Endothelial cell of umbilical vein (primary cell): ENCODE measurements around the gene CCDC82. TPM values are rescaled to one million over a fixed set of nuclear protein-coding genes. Genes with fewer than 3 reads are reported as not detected.

ENCODE experiments used
- BruUV-seq: library from RNA; stranded (reverse); fragments of 400-500 nt; replicated peaks from 2 replicates; lab custom pipeline; 2021; lab: Mats Ljungman, UMichigan
- CTCF ChIA-PET: fragments of 300-600, 350-600 bp; sonication (Branson Sonifier 250); formaldehyde crosslinking; loops from one replicate; lab custom pipeline; 2021; ENCODE audit warnings: antibody characterized with exemption, inconsistent platforms; lab: Charles Lee
- POLR2A ChIA-PET: fragments of 300-600, 350-600 bp; sonication (Branson Sonifier 250); formaldehyde crosslinking; loops from one replicate; lab custom pipeline; 2021; ENCODE audit warnings: antibody characterized with exemption, inconsistent platforms; lab: Charles Lee
- DNase-seq: peaks from one replicate; pipeline ENCODE4 v3.0.0-alpha.2; 2011; ENCODE audit warnings: low read depth, low spot score
- FAIRE-seq: peaks from 2 replicates; lab custom pipeline; 2011; peaks lifted over from hg19 to GRCh38; lab: Jason Lieb, UNC
- H2AFZ ChIP-seq: 2 replicates; pipeline ENCODE4 v1.6.0; 2012; ENCODE audit warnings: low read depth, low read length, control low read depth, inconsistent platforms
- H3K27ac ChIP-seq: 2 replicates; pipeline ENCODE4 v1.5.1; 2011; ENCODE audit warnings: low read depth, mild to moderate bottlenecking, control low read depth, low read length, moderate library complexity; ENCODE audit not compliant: insufficient read depth
- H3K27me3 ChIP-seq, 2 experiments: 2 replicates each; pipeline versions ENCODE4 v1.6.0 to v1.6.1; 2011; ENCODE audit warnings: low read length in 2 of 2, mixed read lengths in 1 of 2; ENCODE audit not compliant: control insufficient read depth in 2 of 2, insufficient read depth in 2 of 2
- H3K36me3 ChIP-seq, 2 experiments: 2 replicates in 1 of 2; 3 replicates in 1 of 2; pipeline ENCODE4 v1.5.1; 2011; ENCODE audit warnings: low read length in 2 of 2, mild to moderate bottlenecking in 1 of 2, moderate library complexity in 1 of 2; ENCODE audit not compliant: control insufficient read depth in 2 of 2, insufficient read depth in 2 of 2; ENCODE audit errors: extremely low read depth in 1 of 2
- H3K4me1 ChIP-seq: 3 replicates; pipeline ENCODE4 v1.5.1; 2011; ENCODE audit warnings: mild to moderate bottlenecking, low read length; ENCODE audit not compliant: control insufficient read depth, insufficient read depth; ENCODE audit errors: extremely low read depth
- H3K4me2 ChIP-seq: 2 replicates; pipeline ENCODE4 v1.6.1; 2011; ENCODE audit warnings: low read length, control low read depth, mixed read lengths; ENCODE audit not compliant: insufficient read depth
- H3K4me3 ChIP-seq, 3 experiments: fragments of 200-600 bp in 1 of 3; sonication (generic), shearing (Covaris generic) in 1 of 3; replicated peaks in 1 of 3; 2 replicates each; pipeline ENCODE4 v1.5.1; 2011 to 2016; ENCODE audit warnings: control low read depth in 3 of 3, low read length in 3 of 3, mild to moderate bottlenecking in 2 of 3, inconsistent platforms in 1 of 3, low read depth in 1 of 3, moderate library complexity in 1 of 3; ENCODE audit not compliant: insufficient read depth in 1 of 3
- H3K79me2 ChIP-seq: 2 replicates; pipeline ENCODE4 v1.6.0; 2012; ENCODE audit warnings: low read length, inconsistent platforms; ENCODE audit not compliant: control insufficient read depth, insufficient read depth
- H3K9ac ChIP-seq: replicated peaks from 2 replicates; pipeline ENCODE3; 2011; ENCODE audit warnings: low read length, control low read depth; ENCODE audit not compliant: insufficient read depth; ENCODE audit errors: extremely low read depth
- H3K9me1 ChIP-seq: replicated peaks from 3 replicates; pipeline ENCODE4 v1.6.0; 2011; ENCODE audit warnings: mild to moderate bottlenecking, low read length; ENCODE audit not compliant: control insufficient read depth, insufficient read depth; ENCODE audit errors: extremely low read depth
- H3K9me3 ChIP-seq: replicated peaks from 2 replicates; pipeline ENCODE4 v1.5.1; 2012; ENCODE audit warnings: low read length, inconsistent platforms; ENCODE audit not compliant: control insufficient read depth, insufficient read depth
- H4K20me1 ChIP-seq: replicated peaks from 2 replicates; pipeline ENCODE3; 2011; ENCODE audit warnings: mild to moderate bottlenecking, low read length; ENCODE audit not compliant: control insufficient read depth, insufficient read depth; ENCODE audit errors: extremely low read depth
- CTCF ChIP-seq, 2 donors: IDR thresholded peaks; 1 replicate in 1 of 2; 2 replicates in 1 of 2; pipeline ENCODE4 v1.5.1; 2011; ENCODE audit warnings: low read length in 2 of 2, mild to moderate bottlenecking in 2 of 2, moderate library complexity in 2 of 2, control low read depth in 1 of 2, inconsistent platforms in 1 of 2, low read depth in 1 of 2; ENCODE audit not compliant: insufficient read depth in 1 of 2; ENCODE audit errors: extremely low read depth in 1 of 2
- EZH2 ChIP-seq: IDR thresholded peaks from 2 replicates; pipeline ENCODE4 v1.6.1; 2012; ENCODE audit warnings: borderline replicate concordance, low read depth, mild to moderate bottlenecking, moderate library complexity, low read length, inconsistent platforms; ENCODE audit not compliant: severe bottlenecking
- FOS ChIP-seq: IDR thresholded peaks from 2 replicates; pipeline ENCODE4 v1.6.1; 2011; ENCODE audit warnings: mild to moderate bottlenecking, low read length, moderate library complexity, borderline replicate concordance; ENCODE audit not compliant: insufficient read depth
- GATA2 ChIP-seq: IDR thresholded peaks from 2 replicates; pipeline ENCODE4 v1.7.0; 2011; ENCODE audit warnings: low read depth, mild to moderate bottlenecking, moderate library complexity, mixed read lengths, low read length; ENCODE audit not compliant: insufficient read length, insufficient read depth
- JUN ChIP-seq: IDR thresholded peaks from 2 replicates; pipeline ENCODE4 v1.6.1; 2011; ENCODE audit warnings: borderline replicate concordance, low read depth; ENCODE audit not compliant: insufficient read length, insufficient read depth
- MAX ChIP-seq: IDR thresholded peaks from 2 replicates; pipeline ENCODE4 v1.6.1; 2011; ENCODE audit not compliant: insufficient read depth, insufficient read length
- MYC ChIP-seq: IDR thresholded peaks from one replicate; pipeline ENCODE4 v1.6.1; 2011; ENCODE audit warnings: mild to moderate bottlenecking, low read depth, low read length
- POLR2A ChIP-seq: IDR thresholded peaks from 2 replicates; pipeline ENCODE4 v1.6.1; 2012; ENCODE audit warnings: low read depth, mild to moderate bottlenecking, control low read depth, low read length
- POLR2AphosphoS5 ChIP-seq: IDR thresholded peaks from 2 replicates; pipeline ENCODE4 v1.6.1; 2012; ENCODE audit warnings: low read depth, mild to moderate bottlenecking, control low read depth, low read length, moderate library complexity; ENCODE audit not compliant: insufficient read depth
- dilution Hi-C: fragments of 300-500 bp; cut with MboI; formaldehyde crosslinking; loops from one replicate; pipeline ENCODE4 v1.15.0; 2019; ENCODE audit warnings: low sequenced_read_pairs; ENCODE audit not compliant: extremely low pct_ligation_motif_present
- intact Hi-C: fragments of 100-400 bp; cut with micrococcal nuclease; formaldehyde crosslinking; loops from one replicate; pipeline ENCODE4 v1.10.0; 2022
- polyA plus RNA-seq, 4 experiments: library from polyadenylated mRNA; depleted of rRNA in 3 of 4; stranded (reverse) in 3 of 4; unstranded in 1 of 4; fragments of >200 nt; gene quantifications; 2 replicates each; pipeline versions ENCODE4 v1.2.1 to v1.2.3, GENCODE V29; 2011 to 2012; ENCODE audit warnings: missing spikeins in 1 of 4
- total RNA-seq: library from RNA; stranded (reverse); gene quantifications from 2 replicates; pipeline ENCODE4 v1.2.3, GENCODE V29; 2021

The CCDC82 gene
- total and polyA plus RNA-seq, 2 donors (not counting 3 experiments of a cell fraction or from before 2014, with no cell fraction given): 8.1 to 33.4 TPM

- FAIRE-seq (no peak), DNase-seq (no peak)
- no peak overlapping the region for H3K27ac ChIP-seq
- no peaks in the 10 kb centered on the region for H3K9me3 ChIP-seq
- no peak overlapping the region for H2AFZ ChIP-seq
- BruUV-seq: no TSS peak
- H4K20me1 ChIP-seq: no peaks in the 10 kb centered on the region
- no peaks in the 10 kb centered on the region for H3K27me3 ChIP-seq
- no peak overlapping the region for H3K4me2 ChIP-seq
- no peak overlapping the region for H3K4me3 ChIP-seq
- dilution Hi-C loops: no loop called here
- H3K4me1 ChIP-seq: peaks cover 41% of the 10 kb centered on the region
- TF ChIP-seq POLR2AphosphoS5: no peak
- TF ChIP-seq MYC: no peak
- no peak for TF ChIP-seq POLR2A
- no peak for TF ChIP-seq MAX
- TF ChIP-seq FOS: no peak
- no peak for TF ChIP-seq GATA2
- peaks cover 17% of the 10 kb centered on the region for H3K79me2 ChIP-seq
- H3K9ac ChIP-seq: no peak overlapping the region
- ChIA-PET POLR2A (no interaction called here), CTCF (interaction anchor here (1.4 to 1.7 kb wide), 2 partner anchors 22 to 25 kb away, joined by 3 to 7 read pairs; partner anchors contain the start of gene MAML2)
- intact Hi-C loops: no loop called here
- no peaks in the 10 kb centered on the region for H3K36me3 ChIP-seq
- H3K9me1 ChIP-seq: no peaks in the 10 kb centered on the region
Observed at GRCh38 chr11:96317571-96317970, 72.1 kb downstream of the CCDC82 start.

GRCh38 chr11:96316869-96317268 is 72.8 kb downstream of the CCDC82 start:
- intact Hi-C loops: no loop called here

More at GRCh38 chr11:96316869-96317268, 72.8 kb downstream of the CCDC82 start:
- Histone ChIP-seq H3K4me2 (no peak overlapping the region), H3K27ac (no peak overlapping the region), H2AFZ (no peak overlapping the region), H3K9me3 (no peaks in the 10 kb centered on the region), H4K20me1 (no peaks in the 10 kb centered on the region), H3K4me1 (peaks cover 48% of the 10 kb centered on the region), H3K9me1 (no peaks in the 10 kb centered on the region), H3K27me3 (no peaks in the 10 kb centered on the region), H3K4me3 (no peak overlapping the region), H3K36me3 (no peaks in the 10 kb centered on the region), H3K79me2 (peaks cover 17% of the 10 kb centered on the region), H3K9ac (no peak overlapping the region)
- DNase-seq: no peak
- TF ChIP-seq JUN (no peak), MAX (no peak), POLR2A (no peak), MYC (no peak), EZH2 (no peak), GATA2 (no peak), POLR2AphosphoS5 (no peak), FOS (no peak), CTCF (IDR thresholded peaks at IDR 0.05; ENCODE audit: extremely low read depth in 1 of 2, insufficient read depth in 1 of 2, low read depth in 1 of 2, low read length in 2 of 2) (no peak)
- no TSS peak for BruUV-seq
- dilution Hi-C loops: no loop called here
- no peak for FAIRE-seq
- ChIA-PET CTCF (interaction anchor here (1.4 to 1.7 kb wide), 2 partner anchors 22 to 26 kb away, joined by 3 to 7 read pairs; partner anchors contain the start of gene MAML2), POLR2A (interaction anchor here (0.6 kb wide), 1 partner anchor 72 kb away, joined by 6 read pairs; no protein-coding TSS in a partner anchor)
